WTC11 (cell line): ENCODE measurements around the gene GFRA1. TPM values are rescaled to one million over a fixed set of nuclear protein-coding genes. Genes with fewer than 3 reads are reported as not detected.

ENCODE experiments used
- ATAC-seq: fragments of 200-7000 bp; cut with Tn5 transposase; 2 replicates; pipeline ENCODE4 v1.10.0; 2021; ENCODE audit warnings: mild to moderate bottlenecking, moderate library complexity
- CTCF ChIA-PET: fragments of 300-600 bp; sonication (Branson Sonifier 250); formaldehyde crosslinking; loops from one replicate; lab custom pipeline; 2021; ENCODE audit warnings: antibody characterized with exemption; lab: Charles Lee
- POLR2A ChIA-PET: fragments of 350-600 bp; sonication (Branson Sonifier 250); formaldehyde crosslinking; loops from one replicate; lab custom pipeline; 2021; ENCODE audit warnings: antibody characterized with exemption; lab: Charles Lee
- DNase-seq: peaks from one replicate; pipeline ENCODE4 v3.0.0; 2021; ENCODE audit warnings: low spot score
- H3K27ac Mint-ChIP-seq: 2 replicates; pipeline ENCODE4 v1.8.0; 2021; ENCODE audit warnings: mixed read lengths
- H3K27me3 Mint-ChIP-seq: 2 replicates; pipeline ENCODE4 v1.8.0; 2021; ENCODE audit warnings: low read depth, mild to moderate bottlenecking, moderate library complexity, mixed read lengths
- H3K36me3 Mint-ChIP-seq: 2 replicates; pipeline ENCODE4 v1.8.0; 2021; ENCODE audit warnings: mixed read lengths
- H3K4me1 Mint-ChIP-seq: 2 replicates; pipeline ENCODE4 v1.8.0; 2022; ENCODE audit warnings: mixed read lengths
- H3K4me3 Mint-ChIP-seq: 2 replicates; pipeline ENCODE4 v1.8.0; 2021; ENCODE audit warnings: mild to moderate bottlenecking, moderate library complexity, mixed read lengths
- H3K9me3 Mint-ChIP-seq: 2 replicates; pipeline ENCODE4 v1.8.0; 2021; ENCODE audit warnings: mixed read lengths
- CREM ChIP-seq: sonication (generic); formaldehyde crosslinking; IDR thresholded peaks from 2 replicates; pipeline ENCODE4 v1.8.1; 2022; ENCODE audit warnings: mild to moderate bottlenecking, missing genetic modification reagents, moderate library complexity
- ETV6 ChIP-seq: sonication (generic); formaldehyde crosslinking; IDR thresholded peaks from 2 replicates; pipeline ENCODE4 v1.8.1; 2022; ENCODE audit warnings: mild to moderate bottlenecking, missing genetic modification reagents
- STAT6 ChIP-seq: sonication (generic); formaldehyde crosslinking; conservative IDR thresholded peaks from 2 replicates; pipeline ENCODE4 v1.8.1; 2023; ENCODE audit warnings: mild to moderate bottlenecking, low read depth, missing genetic modification reagents, moderate library complexity
- total RNA-seq: library from RNA; stranded (reverse); gene quantifications from 3 replicates; pipeline ENCODE4 v1.2.3, GENCODE V29; 2021
- TF ChIP-seq, protein P1 (sequence below): sonication (generic); formaldehyde crosslinking; IDR thresholded peaks from 2 replicates; pipeline ENCODE4 v1.8.1; 2022; ENCODE audit warnings: mild to moderate bottlenecking, moderate library complexity, missing genetic modification reagents
- TF ChIP-seq, protein P2 (sequence below): fragments of 250-450 bp; sonication (Bioruptor Pico); IDR thresholded peaks from 2 replicates; pipeline ENCODE4 v1.9.0; 2021; ENCODE audit warnings: mild to moderate bottlenecking
- TF ChIP-seq, protein P3 (sequence below): sonication (generic); formaldehyde crosslinking; IDR thresholded peaks from 2 replicates; pipeline ENCODE4 v1.8.1; 2023; ENCODE audit warnings: mild to moderate bottlenecking, missing genetic modification reagents, borderline replicate concordance
- TF ChIP-seq, protein P4 (sequence below): sonication (generic); formaldehyde crosslinking; IDR thresholded peaks from 2 replicates; pipeline ENCODE4 v1.8.1; 2023; ENCODE audit warnings: mild to moderate bottlenecking, missing genetic modification reagents

Gene GFRA1
- total RNA-seq, 1 experiment from 2014 or later = 4.4 TPM

DNA sequence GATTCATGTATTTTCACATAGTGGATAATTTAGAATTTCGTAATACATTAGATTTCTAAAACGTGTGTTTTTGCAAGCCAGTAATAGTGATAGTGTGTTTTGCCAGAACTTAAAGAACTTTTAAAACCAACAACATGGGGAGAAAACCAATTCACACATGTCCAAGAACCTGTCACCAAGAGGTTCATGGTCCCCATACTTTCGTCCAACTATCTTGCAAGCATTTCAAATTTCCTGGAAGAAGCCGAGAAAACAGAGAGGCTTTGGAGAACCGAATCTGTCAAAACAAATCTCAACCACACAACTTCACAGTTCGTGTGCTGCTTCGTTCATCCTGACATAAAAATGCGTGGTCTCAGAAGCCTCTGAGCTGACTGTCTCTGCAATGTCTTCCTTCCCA lies 31.9 kb downstream of the GFRA1 start:
- CTCF ChIA-PET = no interaction called here
- Mint-ChIP-seq H3K4me1 (peaks cover 12% of the 10 kb centered on the region), H3K36me3 (no peaks in the 10 kb centered on the region)

More for the DNA sequence above, 31.9 kb downstream of the GFRA1 start:
- TF ChIP-seq ETV6 (CRISPR knock-in tag) (no peak), CREM (CRISPR knock-in tag) (no peak), STAT6 (no peak)
- TF ChIP-seq, protein P1, sequence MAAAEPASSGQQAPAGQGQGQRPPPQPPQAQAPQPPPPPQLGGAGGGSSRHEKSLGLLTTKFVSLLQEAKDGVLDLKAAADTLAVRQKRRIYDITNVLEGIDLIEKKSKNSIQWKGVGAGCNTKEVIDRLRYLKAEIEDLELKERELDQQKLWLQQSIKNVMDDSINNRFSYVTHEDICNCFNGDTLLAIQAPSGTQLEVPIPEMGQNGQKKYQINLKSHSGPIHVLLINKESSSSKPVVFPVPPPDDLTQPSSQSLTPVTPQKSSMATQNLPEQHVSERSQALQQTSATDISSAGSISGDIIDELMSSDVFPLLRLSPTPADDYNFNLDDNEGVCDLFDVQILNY (CRISPR knock-in tag) = no peak
- TF ChIP-seq, protein P2, sequence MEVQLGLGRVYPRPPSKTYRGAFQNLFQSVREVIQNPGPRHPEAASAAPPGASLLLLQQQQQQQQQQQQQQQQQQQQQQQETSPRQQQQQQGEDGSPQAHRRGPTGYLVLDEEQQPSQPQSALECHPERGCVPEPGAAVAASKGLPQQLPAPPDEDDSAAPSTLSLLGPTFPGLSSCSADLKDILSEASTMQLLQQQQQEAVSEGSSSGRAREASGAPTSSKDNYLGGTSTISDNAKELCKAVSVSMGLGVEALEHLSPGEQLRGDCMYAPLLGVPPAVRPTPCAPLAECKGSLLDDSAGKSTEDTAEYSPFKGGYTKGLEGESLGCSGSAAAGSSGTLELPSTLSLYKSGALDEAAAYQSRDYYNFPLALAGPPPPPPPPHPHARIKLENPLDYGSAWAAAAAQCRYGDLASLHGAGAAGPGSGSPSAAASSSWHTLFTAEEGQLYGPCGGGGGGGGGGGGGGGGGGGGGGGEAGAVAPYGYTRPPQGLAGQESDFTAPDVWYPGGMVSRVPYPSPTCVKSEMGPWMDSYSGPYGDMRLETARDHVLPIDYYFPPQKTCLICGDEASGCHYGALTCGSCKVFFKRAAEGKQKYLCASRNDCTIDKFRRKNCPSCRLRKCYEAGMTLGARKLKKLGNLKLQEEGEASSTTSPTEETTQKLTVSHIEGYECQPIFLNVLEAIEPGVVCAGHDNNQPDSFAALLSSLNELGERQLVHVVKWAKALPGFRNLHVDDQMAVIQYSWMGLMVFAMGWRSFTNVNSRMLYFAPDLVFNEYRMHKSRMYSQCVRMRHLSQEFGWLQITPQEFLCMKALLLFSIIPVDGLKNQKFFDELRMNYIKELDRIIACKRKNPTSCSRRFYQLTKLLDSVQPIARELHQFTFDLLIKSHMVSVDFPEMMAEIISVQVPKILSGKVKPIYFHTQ (CRISPR knock-in tag) = no peak
- TF ChIP-seq, protein P3, sequence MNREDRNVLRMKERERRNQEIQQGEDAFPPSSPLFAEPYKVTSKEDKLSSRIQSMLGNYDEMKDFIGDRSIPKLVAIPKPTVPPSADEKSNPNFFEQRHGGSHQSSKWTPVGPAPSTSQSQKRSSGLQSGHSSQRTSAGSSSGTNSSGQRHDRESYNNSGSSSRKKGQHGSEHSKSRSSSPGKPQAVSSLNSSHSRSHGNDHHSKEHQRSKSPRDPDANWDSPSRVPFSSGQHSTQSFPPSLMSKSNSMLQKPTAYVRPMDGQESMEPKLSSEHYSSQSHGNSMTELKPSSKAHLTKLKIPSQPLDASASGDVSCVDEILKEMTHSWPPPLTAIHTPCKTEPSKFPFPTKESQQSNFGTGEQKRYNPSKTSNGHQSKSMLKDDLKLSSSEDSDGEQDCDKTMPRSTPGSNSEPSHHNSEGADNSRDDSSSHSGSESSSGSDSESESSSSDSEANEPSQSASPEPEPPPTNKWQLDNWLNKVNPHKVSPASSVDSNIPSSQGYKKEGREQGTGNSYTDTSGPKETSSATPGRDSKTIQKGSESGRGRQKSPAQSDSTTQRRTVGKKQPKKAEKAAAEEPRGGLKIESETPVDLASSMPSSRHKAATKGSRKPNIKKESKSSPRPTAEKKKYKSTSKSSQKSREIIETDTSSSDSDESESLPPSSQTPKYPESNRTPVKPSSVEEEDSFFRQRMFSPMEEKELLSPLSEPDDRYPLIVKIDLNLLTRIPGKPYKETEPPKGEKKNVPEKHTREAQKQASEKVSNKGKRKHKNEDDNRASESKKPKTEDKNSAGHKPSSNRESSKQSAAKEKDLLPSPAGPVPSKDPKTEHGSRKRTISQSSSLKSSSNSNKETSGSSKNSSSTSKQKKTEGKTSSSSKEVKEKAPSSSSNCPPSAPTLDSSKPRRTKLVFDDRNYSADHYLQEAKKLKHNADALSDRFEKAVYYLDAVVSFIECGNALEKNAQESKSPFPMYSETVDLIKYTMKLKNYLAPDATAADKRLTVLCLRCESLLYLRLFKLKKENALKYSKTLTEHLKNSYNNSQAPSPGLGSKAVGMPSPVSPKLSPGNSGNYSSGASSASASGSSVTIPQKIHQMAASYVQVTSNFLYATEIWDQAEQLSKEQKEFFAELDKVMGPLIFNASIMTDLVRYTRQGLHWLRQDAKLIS (CRISPR knock-in tag) = no peak
- TF ChIP-seq, protein P4, sequence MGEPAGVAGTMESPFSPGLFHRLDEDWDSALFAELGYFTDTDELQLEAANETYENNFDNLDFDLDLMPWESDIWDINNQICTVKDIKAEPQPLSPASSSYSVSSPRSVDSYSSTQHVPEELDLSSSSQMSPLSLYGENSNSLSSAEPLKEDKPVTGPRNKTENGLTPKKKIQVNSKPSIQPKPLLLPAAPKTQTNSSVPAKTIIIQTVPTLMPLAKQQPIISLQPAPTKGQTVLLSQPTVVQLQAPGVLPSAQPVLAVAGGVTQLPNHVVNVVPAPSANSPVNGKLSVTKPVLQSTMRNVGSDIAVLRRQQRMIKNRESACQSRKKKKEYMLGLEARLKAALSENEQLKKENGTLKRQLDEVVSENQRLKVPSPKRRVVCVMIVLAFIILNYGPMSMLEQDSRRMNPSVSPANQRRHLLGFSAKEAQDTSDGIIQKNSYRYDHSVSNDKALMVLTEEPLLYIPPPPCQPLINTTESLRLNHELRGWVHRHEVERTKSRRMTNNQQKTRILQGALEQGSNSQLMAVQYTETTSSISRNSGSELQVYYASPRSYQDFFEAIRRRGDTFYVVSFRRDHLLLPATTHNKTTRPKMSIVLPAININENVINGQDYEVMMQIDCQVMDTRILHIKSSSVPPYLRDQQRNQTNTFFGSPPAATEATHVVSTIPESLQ (CRISPR knock-in tag) = no peak
- Mint-ChIP-seq H3K4me3 (no peak overlapping the region), H3K9me3 (no peaks in the 10 kb centered on the region), H3K27ac (no peak overlapping the region), H3K27me3 (no peaks in the 10 kb centered on the region)
- no peak for ATAC-seq
- no peak for DNase-seq
- POLR2A ChIA-PET = interaction anchor here (1.1 kb wide), 1 partner anchor 11 kb away, joined by 3 read pairs; no protein-coding TSS in a partner anchor
